Astrocyte (in vitro differentiated cells and primary cell): ENCODE results near the gene ELMO2. TPM values are rescaled to one million over a fixed set of nuclear protein-coding genes. Genes with fewer than 3 reads are reported as not detected.

Experiments used
- DNase-seq: peaks from one replicate; pipeline ENCODE4 v3.0.0-alpha.2; 2010; ENCODE audit warnings: low read depth
- FAIRE-seq: peaks from 2 replicates; lab custom pipeline; 2011; peaks lifted over from hg19 to GRCh38; lab: Jason Lieb, UNC
- H2AFZ ChIP-seq: 2 replicates; pipeline ENCODE4 v1.6.0; 2012; ENCODE audit warnings: low read depth, low read length, inconsistent platforms
- H3K27ac ChIP-seq: 2 replicates; pipeline ENCODE4 v1.5.1; 2011; ENCODE audit warnings: low read depth, low read length, inconsistent platforms
- H3K27me3 ChIP-seq: 2 replicates; pipeline ENCODE4 v1.6.0; 2011; ENCODE audit warnings: low read length, inconsistent platforms; ENCODE audit not compliant: insufficient read depth
- H3K36me3 ChIP-seq: 2 replicates; pipeline ENCODE4 v1.5.1; 2011; ENCODE audit warnings: low read length, inconsistent platforms; ENCODE audit not compliant: insufficient read depth
- H3K4me1 ChIP-seq: 2 replicates; pipeline ENCODE4 v1.5.1; 2011; ENCODE audit warnings: low read length, inconsistent platforms; ENCODE audit not compliant: insufficient read depth
- H3K4me2 ChIP-seq: 2 replicates; pipeline ENCODE4 v1.6.0; 2012; ENCODE audit warnings: low read length, inconsistent platforms
- H3K4me3 ChIP-seq: 2 replicates; pipeline ENCODE4 v1.5.1; 2011; ENCODE audit warnings: low read depth, mild to moderate bottlenecking, low read length, inconsistent platforms; ENCODE audit not compliant: insufficient read depth
- H3K79me2 ChIP-seq: 2 replicates; pipeline ENCODE4 v1.6.0; 2012; ENCODE audit warnings: mild to moderate bottlenecking, low read length, inconsistent platforms; ENCODE audit not compliant: insufficient read depth
- H3K9ac ChIP-seq: 2 replicates; pipeline ENCODE4 v1.6.0; 2012; ENCODE audit warnings: mild to moderate bottlenecking, low read length, inconsistent platforms
- H3K9me3 ChIP-seq: 2 replicates; pipeline ENCODE4 v1.5.1; 2012; ENCODE audit warnings: low read depth, mild to moderate bottlenecking, low read length, inconsistent platforms; ENCODE audit not compliant: insufficient read depth
- H4K20me1 ChIP-seq: 2 replicates; pipeline ENCODE4 v1.6.0; 2012; ENCODE audit warnings: low read length, inconsistent platforms; ENCODE audit not compliant: insufficient read depth
- H3K27ac Mint-ChIP-seq: one replicate; pipeline ENCODE4 v1.8.0; 2021; ENCODE audit warnings: mild to moderate bottlenecking, mixed read lengths; ENCODE audit not compliant: unreplicated experiment
- H3K27me3 Mint-ChIP-seq: one replicate; pipeline ENCODE4 v1.8.0; 2021; ENCODE audit warnings: low read depth, mixed read lengths; ENCODE audit not compliant: unreplicated experiment
- H3K36me3 Mint-ChIP-seq: one replicate; pipeline ENCODE4 v1.8.0; 2021; ENCODE audit warnings: low read depth, mixed read lengths; ENCODE audit not compliant: unreplicated experiment
- H3K4me1 Mint-ChIP-seq: one replicate; pipeline ENCODE4 v1.8.0; 2021; ENCODE audit warnings: low read depth, mixed read lengths; ENCODE audit not compliant: unreplicated experiment
- H3K4me3 Mint-ChIP-seq: one replicate; pipeline ENCODE4 v1.8.0; 2021; ENCODE audit warnings: mild to moderate bottlenecking, moderate library complexity, mixed read lengths; ENCODE audit not compliant: unreplicated experiment
- H3K9me3 Mint-ChIP-seq: one replicate; pipeline ENCODE4 v1.8.0; 2021; ENCODE audit warnings: mild to moderate bottlenecking, mixed read lengths; ENCODE audit not compliant: unreplicated experiment
- CTCF ChIP-seq: IDR thresholded peaks from 2 replicates; pipeline ENCODE4 v1.5.1; 2011; ENCODE audit warnings: low read depth, mild to moderate bottlenecking, inconsistent platforms, low read length, moderate library complexity; ENCODE audit not compliant: insufficient read depth
- EZH2 ChIP-seq: IDR thresholded peaks from 2 replicates; pipeline ENCODE4 v1.6.1; 2012; ENCODE audit warnings: mild to moderate bottlenecking, low read length, inconsistent platforms; ENCODE audit not compliant: insufficient read depth
- total RNA-seq: library from RNA; stranded (reverse); gene quantifications from 2 replicates; pipeline ENCODE4 v1.2.1, GENCODE V29; 2021

ELMO2 gene
- total RNA-seq, 1 donor from 2014 or later = 53.4 TPM

GRCh38 chr20:46334303-46334904, 72.0 kb downstream of the ELMO2 start:
- Mint-ChIP-seq H3K4me1 (no peaks in the 10 kb centered on the region), H3K4me3 (no peak overlapping the region), H3K9me3 (no peaks in the 10 kb centered on the region), H3K27me3 (peaks cover 68% of the 10 kb centered on the region), H3K36me3 (no peaks in the 10 kb centered on the region), H3K27ac (no peak overlapping the region)
- H3K9me3 ChIP-seq = no peaks in the 10 kb centered on the region
- no peak overlapping the region for H2AFZ ChIP-seq
- H3K4me1 ChIP-seq = no peaks in the 10 kb centered on the region
- H3K4me3 ChIP-seq = no peak overlapping the region
- no peak for TF ChIP-seq CTCF
- TF ChIP-seq EZH2 = no peak
- H3K27ac ChIP-seq = no peak overlapping the region
- peaks cover 42% of the 10 kb centered on the region for H3K27me3 ChIP-seq
- H4K20me1 ChIP-seq = no peaks in the 10 kb centered on the region
- FAIRE-seq (no peak), DNase-seq (no peak)
- H3K36me3 ChIP-seq = no peaks in the 10 kb centered on the region
- no peak overlapping the region for H3K9ac ChIP-seq
- H3K79me2 ChIP-seq = no peaks in the 10 kb centered on the region
- H3K4me2 ChIP-seq = no peak overlapping the region

- Histone ChIP-seq H3K4me1 (no peaks in the 10 kb centered on the region), H2AFZ (no peak overlapping the region), H4K20me1 (no peaks in the 10 kb centered on the region), H3K9me3 (no peaks in the 10 kb centered on the region), H3K4me3 (no peak overlapping the region), H3K27ac (no peak overlapping the region), H3K36me3 (no peaks in the 10 kb centered on the region), H3K9ac (no peak overlapping the region), H3K4me2 (no peak overlapping the region), H3K27me3 (peaks cover 40% of the 10 kb centered on the region), H3K79me2 (no peaks in the 10 kb centered on the region)
- H3K27me3 Mint-ChIP-seq = peaks cover 59% of the 10 kb centered on the region
- no peak overlapping the region for H3K27ac Mint-ChIP-seq
- H3K9me3 Mint-ChIP-seq = no peaks in the 10 kb centered on the region
- FAIRE-seq (no peak), DNase-seq (no peak)
- no peak overlapping the region for H3K4me3 Mint-ChIP-seq
- H3K4me1 Mint-ChIP-seq = no peaks in the 10 kb centered on the region
- TF ChIP-seq CTCF = no peak
- no peaks in the 10 kb centered on the region for H3K36me3 Mint-ChIP-seq
These were observed 73.0 kb downstream of the ELMO2 start for GRCh38 chr20:46333161-46333991.
